Tibial artery (tissue), 4 donors: Measurements from ENCODE around the gene TIMM8A.

Source experiments
- DNase-seq, 2 donors: peaks; one replicate each; pipeline ENCODE4 v3.0.0-alpha.2; 2019
- H3K27ac ChIP-seq, 2 donors: fragments of 200-600 bp; sonication (generic) in 1 of 2; 1 replicate in 1 of 2; 2 replicates in 1 of 2; pipeline ENCODE4 v1.5.1; 2018 to 2019; ENCODE audit warnings: mild to moderate bottlenecking in 1 of 2
- H3K27me3 ChIP-seq, 2 donors: fragments of 200-600 bp; sonication (generic) in 1 of 2; one replicate each; pipeline versions ENCODE4 v1.5.1 to v1.6.0; 2016 to 2019
- H3K36me3 ChIP-seq, 3 donors: fragments of 200-600 bp; sonication (generic) in 2 of 3; one replicate each; pipeline ENCODE4 v1.5.1; 2016 to 2019; ENCODE audit warnings: mild to moderate bottlenecking in 2 of 3
- H3K4me1 ChIP-seq, 4 donors: fragments of 200-600 bp; sonication (generic) in 2 of 4; 1 replicate in 3 of 4; 2 replicates in 1 of 4; pipeline ENCODE4 v1.5.1; 2016 to 2019
- H3K4me3 ChIP-seq, 2 donors: fragments of 200-600 bp; sonication (generic) in 1 of 2; 1 replicate in 1 of 2; 2 replicates in 1 of 2; pipeline ENCODE4 v1.5.1; 2018 to 2019; ENCODE audit warnings: mild to moderate bottlenecking in 2 of 2
- H3K9me3 ChIP-seq, 3 donors: fragments of 200-600 bp; sonication (generic) in 1 of 3; one replicate each; pipeline ENCODE4 v1.5.1; 2016 to 2019
- intact Hi-C: fragments of 100-400 bp; cut with DNase I; formaldehyde crosslinking; loops from one replicate; pipeline ENCODE4 v1.15.0; 2023; ENCODE audit warnings: low total_unique reads
- TF ChIP-seq, protein P1 (sequence below), 2 experiments: fragments of 200-600 bp in 1 of 2; fragments of 450-650 bp in 1 of 2; IDR thresholded peaks; one replicate each; pipeline ENCODE4 v1.5.1; 2017 to 2019; ENCODE audit warnings: antibody characterized with exemption in 2 of 2, mild to moderate bottlenecking in 1 of 2, moderate library complexity in 1 of 2

Gene TIMM8A, protein sequence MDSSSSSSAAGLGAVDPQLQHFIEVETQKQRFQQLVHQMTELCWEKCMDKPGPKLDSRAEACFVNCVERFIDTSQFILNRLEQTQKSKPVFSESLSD

DNA sequence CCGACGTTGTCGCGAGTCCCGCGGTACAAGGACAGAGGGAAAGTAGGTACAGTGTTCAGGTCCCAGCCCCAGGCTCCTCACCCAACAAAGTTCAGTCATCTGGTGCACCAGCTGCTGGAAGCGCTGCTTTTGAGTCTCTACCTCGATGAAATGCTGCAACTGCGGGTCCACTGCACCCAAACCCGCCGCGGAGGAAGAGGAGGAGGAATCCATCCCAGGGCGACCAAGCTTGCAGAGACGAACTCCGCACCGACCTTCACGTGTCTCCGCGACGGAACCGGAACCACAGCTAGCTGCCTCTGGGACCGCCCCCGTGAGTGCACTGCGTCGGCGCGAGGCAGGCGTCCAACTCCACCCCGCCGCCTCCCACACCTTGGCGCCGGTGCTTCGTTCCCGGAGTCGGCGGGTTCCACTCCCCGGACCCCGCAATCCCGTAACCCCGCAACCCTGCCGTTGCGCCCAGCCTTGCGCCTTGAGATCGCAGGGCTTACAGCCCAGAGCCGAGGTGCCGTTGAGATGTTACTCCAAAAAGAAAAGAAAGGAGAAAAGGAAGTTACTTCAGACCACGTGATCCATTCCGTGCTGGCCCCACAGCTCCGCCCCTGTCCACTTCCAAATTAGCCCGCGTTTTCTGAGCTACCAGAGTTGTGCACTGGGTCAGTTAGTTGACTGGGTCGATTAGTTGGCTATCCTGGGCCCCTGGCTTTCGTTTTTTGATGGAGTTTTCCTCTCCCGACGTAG, at the start of gene TIMM8A:
TIMM8A (minus strand) TSS at position 291 of the 741 bp plus-strand sequence; CDS start at position 213, 78 bp downstream.
- H3K27ac ChIP-seq = peak within 1 kb of the TSS; percentile 82 to 84
- no peaks in the 10 kb centered on the region for H3K27me3 ChIP-seq
- no peaks in the 10 kb centered on the region for H3K9me3 ChIP-seq
- intact Hi-C loops = no loop called here
- H3K36me3 ChIP-seq = no peaks in the 10 kb centered on the region
- H3K4me1 ChIP-seq = no peaks in the 10 kb centered on the region
- peak within 1 kb of the TSS; percentile 68 for H3K4me3 ChIP-seq
- TF ChIP-seq, protein P1, sequence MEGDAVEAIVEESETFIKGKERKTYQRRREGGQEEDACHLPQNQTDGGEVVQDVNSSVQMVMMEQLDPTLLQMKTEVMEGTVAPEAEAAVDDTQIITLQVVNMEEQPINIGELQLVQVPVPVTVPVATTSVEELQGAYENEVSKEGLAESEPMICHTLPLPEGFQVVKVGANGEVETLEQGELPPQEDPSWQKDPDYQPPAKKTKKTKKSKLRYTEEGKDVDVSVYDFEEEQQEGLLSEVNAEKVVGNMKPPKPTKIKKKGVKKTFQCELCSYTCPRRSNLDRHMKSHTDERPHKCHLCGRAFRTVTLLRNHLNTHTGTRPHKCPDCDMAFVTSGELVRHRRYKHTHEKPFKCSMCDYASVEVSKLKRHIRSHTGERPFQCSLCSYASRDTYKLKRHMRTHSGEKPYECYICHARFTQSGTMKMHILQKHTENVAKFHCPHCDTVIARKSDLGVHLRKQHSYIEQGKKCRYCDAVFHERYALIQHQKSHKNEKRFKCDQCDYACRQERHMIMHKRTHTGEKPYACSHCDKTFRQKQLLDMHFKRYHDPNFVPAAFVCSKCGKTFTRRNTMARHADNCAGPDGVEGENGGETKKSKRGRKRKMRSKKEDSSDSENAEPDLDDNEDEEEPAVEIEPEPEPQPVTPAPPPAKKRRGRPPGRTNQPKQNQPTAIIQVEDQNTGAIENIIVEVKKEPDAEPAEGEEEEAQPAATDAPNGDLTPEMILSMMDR (IDR thresholded peaks at IDR 0.05) = no peak
- DNase-seq = peak; percentile 75 to 85

DNA sequence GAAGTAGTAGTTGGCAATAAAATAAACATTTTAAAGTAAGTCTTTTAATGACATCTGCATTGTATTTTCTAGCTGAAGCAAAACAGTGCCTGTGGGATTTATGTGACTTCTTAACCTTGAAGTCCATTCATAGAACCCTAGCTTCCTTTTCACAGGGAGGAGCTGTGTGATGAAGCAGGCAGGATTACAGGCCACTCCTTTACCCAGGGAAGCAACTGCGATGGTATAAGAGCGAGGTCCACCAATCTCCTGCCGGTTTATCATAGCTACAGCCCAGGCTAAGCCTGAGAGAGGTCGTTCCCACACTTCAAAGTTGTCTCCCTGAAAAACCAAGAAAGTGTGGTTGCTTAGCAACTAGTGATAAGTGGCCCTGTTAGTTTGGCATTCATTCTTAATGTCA, 49.2 kb upstream of the TIMM8A start:
- Histone ChIP-seq H3K9me3 (no peaks in the 10 kb centered on the region), H3K36me3 (peaks cover 0 to 7% (median 7%) of the 10 kb centered on the region in 3 donors), H3K4me1 (no peaks in the 10 kb centered on the region), H3K27me3 (no peaks in the 10 kb centered on the region), H3K4me3 (no peak overlapping the region), H3K27ac (no peak overlapping the region)
- TF ChIP-seq, protein P1 (IDR thresholded peaks at IDR 0.05) = no peak
- intact Hi-C loops = no loop called here
- DNase-seq = no peak

DNA sequence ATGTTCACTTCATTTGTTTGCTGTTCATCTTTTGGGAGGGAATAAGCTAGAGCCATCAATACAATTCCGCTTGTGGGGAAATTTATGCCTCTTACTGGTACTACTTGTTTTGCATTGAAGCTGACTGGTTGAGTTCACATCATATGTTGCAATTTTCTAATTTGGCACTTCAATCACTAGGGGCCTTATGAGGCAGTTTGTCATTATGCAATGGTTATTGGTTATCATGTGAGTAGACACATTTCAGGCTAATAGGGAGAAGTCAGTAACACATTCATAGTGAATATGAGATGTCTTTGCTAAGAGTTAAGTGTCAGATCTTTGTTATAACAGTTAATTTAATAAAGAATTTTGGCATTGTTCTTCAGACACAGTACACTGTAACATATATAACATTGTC, 47.2 kb upstream of the TIMM8A start:
- Histone ChIP-seq H3K27ac (no peak overlapping the region), H3K36me3 (peaks cover 0 to 3% (median 3%) of the 10 kb centered on the region in 3 donors), H3K9me3 (no peaks in the 10 kb centered on the region), H3K4me1 (peaks cover 0 to 5% (median 0%) of the 10 kb centered on the region in 4 donors), H3K27me3 (no peaks in the 10 kb centered on the region), H3K4me3 (no peak overlapping the region)
- no peak for DNase-seq
- intact Hi-C loops = no loop called here
- TF ChIP-seq, protein P1 (IDR thresholded peaks at IDR 0.05) = no peak

DNA sequence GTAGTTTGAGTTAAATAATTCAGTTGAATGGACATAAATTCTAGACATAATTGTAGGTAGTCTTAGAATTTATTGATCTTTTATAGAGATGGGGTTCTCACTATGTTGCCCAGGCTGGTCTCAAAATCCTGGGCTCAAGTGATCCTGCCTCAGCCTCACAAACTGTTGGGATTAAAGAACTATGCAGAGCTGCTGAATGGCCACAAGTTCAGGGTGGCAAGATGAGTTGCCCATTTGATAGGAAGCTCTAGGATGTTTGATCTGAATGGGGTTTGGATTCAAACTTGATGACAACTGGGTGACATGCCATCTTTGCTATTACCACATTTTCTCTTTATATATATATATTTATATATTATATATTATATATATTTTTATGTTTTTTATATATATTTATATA, 45.8 kb upstream of the TIMM8A start:
- intact Hi-C loops = no loop called here

DNA sequence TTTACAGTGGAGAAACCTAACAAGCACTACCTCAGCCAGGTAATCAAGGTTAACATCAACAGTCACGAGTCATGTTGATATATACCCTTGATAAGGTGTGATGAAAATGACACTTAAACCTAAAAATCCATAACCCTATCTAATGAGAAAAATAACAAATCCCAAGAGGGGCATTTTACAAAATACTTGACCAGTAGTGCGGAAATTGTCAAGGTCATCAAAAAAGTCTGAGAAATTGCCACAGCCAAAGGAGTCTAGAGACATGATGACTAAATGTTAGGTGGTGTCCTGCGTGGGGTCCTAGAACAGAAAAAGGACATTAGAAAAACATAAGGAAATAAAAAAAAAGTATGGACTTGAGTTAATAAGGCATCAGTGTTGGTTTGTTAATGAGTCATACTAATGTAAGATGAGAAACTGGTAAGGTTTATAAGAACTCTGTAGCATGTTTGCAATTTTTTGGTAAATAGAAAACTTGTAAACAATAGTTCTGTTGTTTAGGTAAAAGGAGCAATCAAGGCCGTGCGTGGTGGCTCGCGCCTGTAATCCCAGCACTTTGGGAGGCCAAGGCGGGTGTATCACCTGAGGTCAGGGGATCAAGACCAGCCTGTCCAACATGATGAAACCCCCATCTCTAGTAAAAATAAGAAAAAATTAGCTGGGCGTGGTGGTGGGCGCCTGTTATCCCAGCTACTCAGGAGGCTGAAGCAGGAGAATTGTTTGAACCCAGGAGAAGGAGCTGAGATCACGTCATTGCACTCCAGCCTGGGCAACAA, 45.2 kb upstream of the TIMM8A start:
- Histone ChIP-seq H3K36me3 (no peaks in the 10 kb centered on the region), H3K27me3 (no peaks in the 10 kb centered on the region), H3K4me1 (peaks cover 0 to 5% (median 0%) of the 10 kb centered on the region in 4 donors), H3K9me3 (no peaks in the 10 kb centered on the region), H3K27ac (no peak overlapping the region), H3K4me3 (no peak overlapping the region)
- DNase-seq = no peak
- intact Hi-C loops = no loop called here
- TF ChIP-seq, protein P1 (IDR thresholded peaks at IDR 0.05) = no peak

More for the DNA sequence above, 45.8 kb upstream of the TIMM8A start:
- no peak overlapping the region for H3K27ac ChIP-seq
- H3K4me3 ChIP-seq = no peak overlapping the region
- H3K9me3 ChIP-seq = no peaks in the 10 kb centered on the region
- peaks cover 0 to 5% (median 0%) of the 10 kb centered on the region in 4 donors for H3K4me1 ChIP-seq
- no peaks in the 10 kb centered on the region for H3K27me3 ChIP-seq
- no peak for DNase-seq
- TF ChIP-seq, protein P1 (IDR thresholded peaks at IDR 0.05) = no peak
- peaks cover 0 to 2% (median 0%) of the 10 kb centered on the region in 3 donors for H3K36me3 ChIP-seq
